Islet of Langerhans (tissue), 1 donor: Measurements from ENCODE around the gene ROBO4.

Source experiments
- FAIRE-seq: peaks from one replicate; lab custom pipeline; 2011; peaks lifted over from hg19 to GRCh38; lab: Jason Lieb, UNC

Gene ROBO4

GRCh38 chr11:124889191-124890091, 8.2 kb downstream of the ROBO4 start:
- no peak for FAIRE-seq

GRCh38 chr11:124887667-124888013, 10.0 kb downstream of the ROBO4 start:
- FAIRE-seq = no peak

- no peak for FAIRE-seq
These were observed 10.5 kb downstream of the ROBO4 start for GRCh38 chr11:124886978-124887666.

GRCh38 chr11:124886476-124886875, 11.2 kb downstream of the ROBO4 start:
- FAIRE-seq = no peak

- no peak for FAIRE-seq
These were observed 12.7 kb downstream of the ROBO4 start for GRCh38 chr11:124884869-124885479.

GRCh38 chr11:124884340-124884739, 13.3 kb downstream of the ROBO4 start:
- no peak for FAIRE-seq

GRCh38 chr11:124882339-124883071, 15.2 kb downstream of the ROBO4 start:
- no peak for FAIRE-seq

- FAIRE-seq = no peak
These were observed 16.7 kb downstream of the ROBO4 start for GRCh38 chr11:124880958-124881357.

GRCh38 chr11:124880290-124880611, 17.4 kb downstream of the ROBO4 start:
- no peak for FAIRE-seq

- no peak for FAIRE-seq
These were observed 18.0 kb downstream of the ROBO4 start for GRCh38 chr11:124879493-124880289.

- FAIRE-seq = no peak
These were observed 18.7 kb downstream of the ROBO4 start for GRCh38 chr11:124878759-124879492.

GRCh38 chr11:124877910-124878758, 19.5 kb downstream of the ROBO4 start:
- no peak for FAIRE-seq

- no peak for FAIRE-seq
These were observed 20.1 kb downstream of the ROBO4 start for GRCh38 chr11:124877631-124877909.

GRCh38 chr11:124876818-124877630, 20.6 kb downstream of the ROBO4 start:
- FAIRE-seq = no peak

- no peak for FAIRE-seq
These were observed 21.5 kb downstream of the ROBO4 start for GRCh38 chr11:124875943-124876817.

- no peak for FAIRE-seq
These were observed 22.3 kb downstream of the ROBO4 start for GRCh38 chr11:124875401-124875800.

- FAIRE-seq = no peak
These were observed 23.0 kb downstream of the ROBO4 start for GRCh38 chr11:124874571-124875255.

- no peak for FAIRE-seq
These were observed 23.7 kb downstream of the ROBO4 start for GRCh38 chr11:124873951-124874350.
